ENCODE measurements around the gene CHRNA7. TPM values are rescaled to one million over a fixed set of nuclear protein-coding genes. Genes with fewer than 3 reads are reported as not detected.

The CHRNA7 gene
- total and polyA plus RNA-seq, 9 of the 15 experiments (the other 6 are each of a cell fraction or from before 2014, with no cell fraction given): 0.04 TPM; not detected in 8

- H4K20me1 ChIP-seq (replicated peaks; ENCODE audit: control insufficient read depth, insufficient read depth, low read length): no peaks in the 10 kb centered on the region
- H3K4me3 ChIP-seq: no peak overlapping the region
- ChIA-PET POLR2A (no interaction called here), CTCF (ENCODE audit: low intra/inter-chr PET ratio) (no interaction called here)
- TF ChIP-seq STAT5B (CRISPR knock-in tag; IDR thresholded peaks at IDR 0.05): no peak
- no peak for TF ChIP-seq ESRRB (CRISPR knock-in tag; IDR thresholded peaks at IDR 0.05; ENCODE audit: borderline replicate concordance)
- no peak for TF ChIP-seq HMGN3 (IDR thresholded peaks at IDR 0.05; ENCODE audit: borderline replicate concordance, extremely low read depth, insufficient read length, low read depth, low read length)
- TF ChIP-seq SRSF1 (IDR thresholded peaks at IDR 0.05; ENCODE audit: low read depth, low read length): no peak
- no peak for TF ChIP-seq ZNF175 (CRISPR knock-in tag; IDR thresholded peaks at IDR 0.05; ENCODE audit: low read depth)
- TF ChIP-seq TAF15 (IDR thresholded peaks at IDR 0.05; ENCODE audit: low read depth, low read length): no peak
- no peak for FAIRE-seq
- no peaks in the 10 kb centered on the region for H3K9me3 ChIP-seq (replicated peaks; ENCODE audit: control insufficient read depth, insufficient read depth, low read depth, low read length)
- H3K27me3 ChIP-seq (ENCODE audit: control insufficient read depth in 2 of 2, insufficient read depth in 2 of 2, low read length in 2 of 2): peaks cover 0 to 10% of the 10 kb centered on the region in 2 experiments; a peak in 1 of 5 replicates
- H2AFZ ChIP-seq (ENCODE audit: low read depth, low read length): no peak overlapping the region
- H3K9me1 ChIP-seq (ENCODE audit: control insufficient read depth, insufficient read depth, low read length): no peaks in the 10 kb centered on the region
- in situ Hi-C loops (cut with MboI) (loop anchor here (25.0 kb wide), 1 partner anchor 1723 kb away; no protein-coding TSS in a partner anchor), intact Hi-C loops (cut with micrococcal nuclease) (no loop called here)
- H3K36me3 ChIP-seq (ENCODE audit: control insufficient read depth, insufficient read depth, low read length): no peaks in the 10 kb centered on the region
- 0% methylated on average over 4 of the region's 4 CpGs for WGBS (ENCODE audit: insufficient coverage, low coverage, missing lambda C conversion rate)
- no peak overlapping the region for H3K4me2 ChIP-seq (ENCODE audit: insufficient read depth, low read length)
- BruUV-seq (replicated peaks): no TSS peak
- no peaks in the 10 kb centered on the region for H3K79me2 ChIP-seq (ENCODE audit: control insufficient read depth, insufficient read depth, low read length)
- no peak for ATAC-seq
- H3K4me1 ChIP-seq (replicated peaks in 1 of 2; ENCODE audit: control insufficient read depth in 2 of 2, insufficient read depth in 2 of 2, low read length in 2 of 2): no peaks in the 10 kb centered on the region; a peak in 1 of 5 replicates
- H3K27ac ChIP-seq (ENCODE audit: extremely low read depth, low read depth, low read length): no peak overlapping the region
- no peak overlapping the region for H3K9ac ChIP-seq (ENCODE audit: insufficient read depth in 1 of 2, low read depth in 2 of 2, low read length in 2 of 2)
- no peak for DNase-seq (ENCODE audit: extremely low read depth in 1 of 4, low spot score in 3 of 4)
Measured at GRCh38 chr15:31985607-31986006, 44.7 kb upstream of the CHRNA7 start.

GRCh38 chr15:31993062-31993461 is 37.3 kb upstream of the CHRNA7 start:
- DNase-seq (ENCODE audit: extremely low read depth in 1 of 4, low spot score in 3 of 4) (no peak), FAIRE-seq (no peak), ATAC-seq (no peak)
- Histone ChIP-seq H3K79me2 (ENCODE audit: control insufficient read depth, insufficient read depth, low read length) (no peaks in the 10 kb centered on the region), H3K9ac (ENCODE audit: insufficient read depth in 1 of 2, low read depth in 2 of 2, low read length in 2 of 2) (no peak overlapping the region), H4K20me1 (replicated peaks; ENCODE audit: control insufficient read depth, insufficient read depth, low read length) (no peaks in the 10 kb centered on the region), H3K9me3 (replicated peaks; ENCODE audit: control insufficient read depth, insufficient read depth, low read depth, low read length) (no peaks in the 10 kb centered on the region), H3K27ac (ENCODE audit: extremely low read depth, low read depth, low read length) (no peak overlapping the region), H3K4me3 (no peak overlapping the region), H3K4me1 (replicated peaks in 1 of 2; ENCODE audit: control insufficient read depth in 2 of 2, insufficient read depth in 2 of 2, low read length in 2 of 2) (no peaks in the 10 kb centered on the region; a peak in 1 of 5 replicates), H3K27me3 (ENCODE audit: control insufficient read depth in 2 of 2, insufficient read depth in 2 of 2, low read length in 2 of 2) (no peaks in the 10 kb centered on the region; a peak in 1 of 5 replicates), H3K9me1 (ENCODE audit: control insufficient read depth, insufficient read depth, low read length) (no peaks in the 10 kb centered on the region), H2AFZ (ENCODE audit: low read depth, low read length) (no peak overlapping the region), H3K36me3 (ENCODE audit: control insufficient read depth, insufficient read depth, low read length) (no peaks in the 10 kb centered on the region), H3K4me2 (ENCODE audit: insufficient read depth, low read length) (no peak overlapping the region)
- intact Hi-C loops (cut with micrococcal nuclease): no loop called here
- WGBS (ENCODE audit: insufficient coverage, low coverage, missing lambda C conversion rate): 2% methylated on average over 4 of the region's 4 CpGs
- ChIA-PET CTCF (ENCODE audit: low intra/inter-chr PET ratio) (no interaction called here), POLR2A (no interaction called here)
- TF ChIP-seq PTTG1 (tag; IDR thresholded peaks at IDR 0.05; ENCODE audit: low read depth) (no peak), TAF15 (IDR thresholded peaks at IDR 0.05; ENCODE audit: low read depth, low read length) (no peak), RBM25 (IDR thresholded peaks at IDR 0.05; ENCODE audit: low read depth, low read length, severe bottlenecking) (no peak)
- in situ Hi-C loops (cut with MboI): loop anchor here (25.0 kb wide), 1 partner anchor 1731 kb away; no protein-coding TSS in a partner anchor
- BruUV-seq (replicated peaks): no TSS peak

All from K562 (cell line).